HG02870 (cell line): ENCODE measurements around the gene RB1.
"Not testable (repeated sequence)": the region's sequence is repeated elsewhere in the genome, so short reads cannot be mapped to it uniquely, and the experiment has no call there.

Experiments used
- ATAC-seq: cut with Tn5 transposase; IDR thresholded peaks from one replicate; pipeline ENCODE4 v1.9.1; 2021; ENCODE audit warnings: mild to moderate bottlenecking, moderate library complexity; ENCODE audit not compliant: unreplicated experiment

RB1 gene

GRCh38 chr13:48346583-48346982 is 43.0 kb downstream of the RB1 start:
- no peak for ATAC-seq

- no peak for ATAC-seq
Measured at GRCh38 chr13:48349525-48349924, 46.0 kb downstream of the RB1 start.

GRCh38 chr13:48353590-48353989 is 50.0 kb downstream of the RB1 start:
- ATAC-seq: no peak

- not testable (repeated sequence) for ATAC-seq
Measured at GRCh38 chr13:48355524-48355923, 52.0 kb downstream of the RB1 start.

- no peak for ATAC-seq
Measured at GRCh38 chr13:48356750-48357149, 53.2 kb downstream of the RB1 start.

- no peak for ATAC-seq
Measured at GRCh38 chr13:48369988-48370387, 66.4 kb downstream of the RB1 start.

GRCh38 chr13:48370815-48371214 is 67.3 kb downstream of the RB1 start:
- ATAC-seq: no peak

- ATAC-seq: peak; percentile 76
Measured at GRCh38 chr13:48377857-48378256, 74.3 kb downstream of the RB1 start.

GRCh38 chr13:48380581-48380980 is 77.0 kb downstream of the RB1 start:
- ATAC-seq: no peak

GRCh38 chr13:48383384-48383783 is 79.8 kb downstream of the RB1 start:
- no peak for ATAC-seq

- no peak for ATAC-seq
Measured at GRCh38 chr13:48386816-48387215, 83.3 kb downstream of the RB1 start.

- ATAC-seq: no peak
Measured at GRCh38 chr13:48391257-48391656, 87.7 kb downstream of the RB1 start.

GRCh38 chr13:48393030-48393697 is 89.6 kb downstream of the RB1 start:
- ATAC-seq: no peak

- ATAC-seq: no peak
Measured at GRCh38 chr13:48393698-48394085, 90.1 kb downstream of the RB1 start.

GRCh38 chr13:48397744-48398143 is 94.2 kb downstream of the RB1 start:
- no peak for ATAC-seq

- no peak for ATAC-seq
Measured at GRCh38 chr13:48398450-48399095, 95.0 kb downstream of the RB1 start.

- no peak for ATAC-seq
Measured at GRCh38 chr13:48400090-48400694, 96.6 kb downstream of the RB1 start.

GRCh38 chr13:48400850-48401291 is 97.3 kb downstream of the RB1 start:
- ATAC-seq: peak; percentile 50

GRCh38 chr13:48401480-48401879 is 97.9 kb downstream of the RB1 start:
- no peak for ATAC-seq

- ATAC-seq: peak; percentile 49
Measured at GRCh38 chr13:48402325-48402932, 98.9 kb downstream of the RB1 start.

- ATAC-seq: peak; percentile 54
Measured at GRCh38 chr13:48403151-48403631, 99.6 kb downstream of the RB1 start.

GRCh38 chr13:48403913-48404312 is 100.4 kb downstream of the RB1 start:
- no peak for ATAC-seq
